GM23338 (cell line): ENCODE results near the gene AK6. TPM values are rescaled to one million over a fixed set of nuclear protein-coding genes. Genes with fewer than 3 reads are reported as not detected.

ENCODE experiments used
- ATAC-seq: fragments of 200-7000 bp; cut with Tn5 transposase; 3 replicates; pipeline ENCODE4 v1.9.1; 2020
- DNase-seq: peaks from one replicate; pipeline ENCODE4 v3.0.0-alpha.2; 2015; ENCODE audit warnings: low spot score
- H2AFZ ChIP-seq: fragments of 200-600 bp; sonication (generic); 2 replicates; pipeline ENCODE4 v1.8.0; 2016; ENCODE audit warnings: antibody characterized with exemption, mild to moderate bottlenecking, moderate library complexity
- H3F3A ChIP-seq: fragments of 200-600 bp; sonication (generic); replicated peaks from 2 replicates; pipeline ENCODE4 v1.8.0; 2017; ENCODE audit warnings: antibody characterized with exemption, mixed run types, low read depth
- H3K27ac ChIP-seq: fragments of 200-600 bp; sonication (generic); 2 replicates; pipeline ENCODE4 v1.6.1; 2016; ENCODE audit warnings: low read depth
- H3K27me3 ChIP-seq: fragments of 200-600 bp; sonication (generic); 2 replicates; pipeline ENCODE4 v1.8.0; 2016; ENCODE audit warnings: mild to moderate bottlenecking, mixed run types, moderate library complexity; ENCODE audit not compliant: insufficient read depth
- H3K36me3 ChIP-seq: fragments of 200-600 bp; sonication (generic); 2 replicates; pipeline ENCODE4 v1.8.0; 2016; ENCODE audit warnings: mild to moderate bottlenecking; ENCODE audit not compliant: insufficient read depth
- H3K4me1 ChIP-seq: fragments of 200-600 bp; sonication (generic); 2 replicates; pipeline ENCODE4 v1.8.0; 2016; ENCODE audit warnings: mild to moderate bottlenecking, moderate library complexity; ENCODE audit not compliant: insufficient read depth
- H3K4me2 ChIP-seq: fragments of 200-600 bp; sonication (generic); 2 replicates; pipeline ENCODE4 v1.7.1; 2017; ENCODE audit warnings: mixed run types
- H3K4me3 ChIP-seq: fragments of 200-600 bp; sonication (generic); 2 replicates; pipeline ENCODE4 v1.6.1; 2016; ENCODE audit warnings: mixed run types
- H3K79me2 ChIP-seq: fragments of 200-600 bp; sonication (generic); replicated peaks from 2 replicates; pipeline ENCODE4 v1.8.0; 2017; ENCODE audit warnings: mild to moderate bottlenecking; ENCODE audit not compliant: insufficient read depth
- H3K9me2 ChIP-seq: fragments of 200-600 bp; sonication (generic); 2 replicates; pipeline ENCODE4 v1.8.0; 2017; ENCODE audit not compliant: insufficient read depth
- H4K20me1 ChIP-seq: fragments of 200-600 bp; sonication (generic); replicated peaks from 2 replicates; pipeline ENCODE4 v1.8.0; 2017; ENCODE audit warnings: mild to moderate bottlenecking; ENCODE audit not compliant: insufficient read depth
- H3K27ac Mint-ChIP-seq: 2 replicates; pipeline ENCODE4 v1.8.0; 2020; ENCODE audit warnings: inconsistent platforms, mild to moderate bottlenecking, moderate library complexity, mixed read lengths
- H3K27me3 Mint-ChIP-seq: 3 replicates; pipeline ENCODE4 v1.8.0; 2022; ENCODE audit warnings: low read depth, mild to moderate bottlenecking, moderate library complexity, mixed read lengths, inconsistent platforms; ENCODE audit not compliant: insufficient read depth, poor library complexity
- H3K36me3 Mint-ChIP-seq: 3 replicates; pipeline ENCODE4 v1.8.0; 2021; ENCODE audit warnings: low read depth, mild to moderate bottlenecking, inconsistent platforms, moderate library complexity, mixed read lengths
- H3K4me1 Mint-ChIP-seq: 3 replicates; pipeline ENCODE4 v1.8.0; 2020; ENCODE audit warnings: mild to moderate bottlenecking, inconsistent platforms, mixed read lengths
- H3K4me3 Mint-ChIP-seq: 3 replicates; pipeline ENCODE4 v1.8.0; 2021; ENCODE audit warnings: moderate library complexity, mild to moderate bottlenecking, inconsistent platforms, mixed read lengths
- H3K9me3 Mint-ChIP-seq: 3 replicates; pipeline ENCODE4 v1.8.0; 2020; ENCODE audit warnings: moderate library complexity, mild to moderate bottlenecking, inconsistent platforms, mixed read lengths
- CREB1 ChIP-seq: fragments of 250-450 bp; sonication (Bioruptor Pico); IDR thresholded peaks from 2 replicates; pipeline ENCODE4 v1.5.0; 2020; ENCODE audit warnings: low read depth, mild to moderate bottlenecking, moderate library complexity
- EZH2 ChIP-seq: fragments of 200-600 bp; sonication (generic); IDR thresholded peaks from one replicate; pipeline ENCODE4 v1.8.0; 2017; ENCODE audit warnings: antibody characterized with exemption, mild to moderate bottlenecking, low read depth; ENCODE audit not compliant: unreplicated experiment
- EZH2phosphoT487 ChIP-seq: fragments of 200-600 bp; sonication (generic); IDR thresholded peaks from one replicate; pipeline ENCODE4 v1.8.1; 2018; ENCODE audit warnings: antibody characterized with exemption; ENCODE audit not compliant: unreplicated experiment
- JUNB ChIP-seq: IDR thresholded peaks from one replicate; pipeline ENCODE4 v1.6.1; 2016; ENCODE audit warnings: antibody characterized with exemption; ENCODE audit not compliant: unreplicated experiment
- NANOG ChIP-seq: IDR thresholded peaks from 2 replicates; pipeline ENCODE4 v1.6.1; 2016; ENCODE audit warnings: antibody characterized with exemption, borderline replicate concordance
- POLR2AphosphoS5 ChIP-seq: IDR thresholded peaks from 2 replicates; pipeline ENCODE4 v1.6.1; 2016; ENCODE audit warnings: antibody characterized with exemption, low read depth
- STAT1 ChIP-seq: IDR thresholded peaks from one replicate; pipeline ENCODE4 v1.6.1; 2016; ENCODE audit warnings: antibody characterized with exemption; ENCODE audit not compliant: unreplicated experiment
- ZNF114 ChIP-seq: fragments of 250-450 bp; sonication (Bioruptor Pico); IDR thresholded peaks from 2 replicates; pipeline ENCODE4 v1.5.0; 2020; ENCODE audit warnings: mild to moderate bottlenecking, moderate library complexity
- ZNF331 ChIP-seq: fragments of 250-450 bp; sonication (Bioruptor Pico); IDR thresholded peaks from 2 replicates; pipeline ENCODE4 v1.5.0; 2020; ENCODE audit warnings: low read depth, mild to moderate bottlenecking, moderate library complexity
- polyA plus RNA-seq: library from polyadenylated mRNA; unstranded; fragments of >200 nt; fragmentation: Nextera tagmentation; extraction: Ambion mirVana; gene quantifications from 2 replicates; pipeline ENCODE4 v1.2.1, GENCODE V29; 2016
- total RNA-seq: library from RNA; depleted of rRNA; stranded (reverse); fragments of >200 nt; shearing (Covaris generic); gene quantifications from 2 replicates; pipeline ENCODE4 v1.2.3, GENCODE V29; 2014
- TF ChIP-seq, protein P1 (sequence below), 2 experiments: fragments of 200-600 bp in 1 of 2; sonication (generic) in 1 of 2; conservative IDR thresholded peaks; 2 replicates each; pipeline versions ENCODE4 v1.5.1 to v1.6.1; 2016 to 2017; ENCODE audit warnings: antibody characterized with exemption in 2 of 2, low read depth in 2 of 2, mild to moderate bottlenecking in 2 of 2, moderate library complexity in 1 of 2
- TF ChIP-seq, protein P2 (sequence below): fragments of 250-450 bp; sonication (Bioruptor Pico); IDR thresholded peaks from 2 replicates; pipeline ENCODE4 v1.5.0; 2020; ENCODE audit warnings: mild to moderate bottlenecking, moderate library complexity
- TF ChIP-seq, protein P3 (sequence below): IDR thresholded peaks from one replicate; pipeline ENCODE4 v1.6.1; 2018; ENCODE audit warnings: antibody characterized with exemption; ENCODE audit not compliant: unreplicated experiment
- TF ChIP-seq, protein P4 (sequence below): IDR thresholded peaks from 2 replicates; pipeline ENCODE4 v1.6.1; 2016; ENCODE audit warnings: antibody characterized with exemption

AK6 gene
- total and polyA plus RNA-seq, 2 experiments from 2014 or later = 37.3 to 260 TPM

DNA sequence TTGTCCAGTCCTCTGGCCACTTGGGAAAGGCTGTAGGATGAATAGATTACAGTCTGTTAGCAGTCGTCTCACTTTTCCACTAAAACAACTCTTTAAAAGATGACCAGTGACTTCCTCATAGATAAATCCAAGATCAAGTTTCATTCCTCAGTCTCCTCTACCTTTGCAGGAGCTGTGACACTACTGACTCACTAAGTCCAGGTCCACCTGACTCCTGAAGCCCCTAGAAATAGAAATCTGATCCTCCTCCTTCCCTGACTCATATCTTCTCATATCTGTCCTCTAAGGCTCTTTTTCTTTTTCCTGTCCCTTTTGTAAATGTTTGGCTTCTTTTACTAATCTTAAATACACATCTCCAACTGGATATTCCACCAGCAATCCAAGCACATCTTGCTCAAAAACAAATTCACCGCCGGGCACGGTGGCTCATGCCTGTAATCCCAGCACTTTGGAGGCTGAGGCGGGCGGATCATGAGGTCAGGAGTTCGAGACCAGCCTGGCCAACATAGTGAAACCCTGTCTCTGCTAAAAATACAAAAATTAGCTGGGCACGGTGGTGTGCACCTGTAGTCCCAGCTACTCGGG, 39.3 kb downstream of the AK6 start:
- no peaks in the 10 kb centered on the region for H3K36me3 ChIP-seq
- no peak overlapping the region for H3K4me3 ChIP-seq
- H3K9me2 ChIP-seq = 0 out of 2 replicates have a peak, but pooled peaks cover 5% of the 10 kb centered on the region
- H3K79me2 ChIP-seq = no peaks in the 10 kb centered on the region
- peaks cover 4% of the 10 kb centered on the region; the same call in 2 of the 3 replicates for H3K9me3 Mint-ChIP-seq
- H3K27me3 ChIP-seq = no peaks in the 10 kb centered on the region
- H3K4me3 Mint-ChIP-seq = no peak overlapping the region
- TF ChIP-seq, protein P1, sequence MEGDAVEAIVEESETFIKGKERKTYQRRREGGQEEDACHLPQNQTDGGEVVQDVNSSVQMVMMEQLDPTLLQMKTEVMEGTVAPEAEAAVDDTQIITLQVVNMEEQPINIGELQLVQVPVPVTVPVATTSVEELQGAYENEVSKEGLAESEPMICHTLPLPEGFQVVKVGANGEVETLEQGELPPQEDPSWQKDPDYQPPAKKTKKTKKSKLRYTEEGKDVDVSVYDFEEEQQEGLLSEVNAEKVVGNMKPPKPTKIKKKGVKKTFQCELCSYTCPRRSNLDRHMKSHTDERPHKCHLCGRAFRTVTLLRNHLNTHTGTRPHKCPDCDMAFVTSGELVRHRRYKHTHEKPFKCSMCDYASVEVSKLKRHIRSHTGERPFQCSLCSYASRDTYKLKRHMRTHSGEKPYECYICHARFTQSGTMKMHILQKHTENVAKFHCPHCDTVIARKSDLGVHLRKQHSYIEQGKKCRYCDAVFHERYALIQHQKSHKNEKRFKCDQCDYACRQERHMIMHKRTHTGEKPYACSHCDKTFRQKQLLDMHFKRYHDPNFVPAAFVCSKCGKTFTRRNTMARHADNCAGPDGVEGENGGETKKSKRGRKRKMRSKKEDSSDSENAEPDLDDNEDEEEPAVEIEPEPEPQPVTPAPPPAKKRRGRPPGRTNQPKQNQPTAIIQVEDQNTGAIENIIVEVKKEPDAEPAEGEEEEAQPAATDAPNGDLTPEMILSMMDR (conservative IDR thresholded peaks at IDR 0.05; ENCODE audit: low read depth in 2 of 2) = no peak
- TF ChIP-seq STAT1 (no peak), JUNB (no peak), EZH2phosphoT487 (no peak), ZNF114 (CRISPR knock-in tag) (no peak), EZH2 (no peak), NANOG (no peak), CREB1 (CRISPR knock-in tag) (no peak), ZNF331 (CRISPR knock-in tag) (no peak), POLR2AphosphoS5 (no peak)
- TF ChIP-seq, protein P2, sequence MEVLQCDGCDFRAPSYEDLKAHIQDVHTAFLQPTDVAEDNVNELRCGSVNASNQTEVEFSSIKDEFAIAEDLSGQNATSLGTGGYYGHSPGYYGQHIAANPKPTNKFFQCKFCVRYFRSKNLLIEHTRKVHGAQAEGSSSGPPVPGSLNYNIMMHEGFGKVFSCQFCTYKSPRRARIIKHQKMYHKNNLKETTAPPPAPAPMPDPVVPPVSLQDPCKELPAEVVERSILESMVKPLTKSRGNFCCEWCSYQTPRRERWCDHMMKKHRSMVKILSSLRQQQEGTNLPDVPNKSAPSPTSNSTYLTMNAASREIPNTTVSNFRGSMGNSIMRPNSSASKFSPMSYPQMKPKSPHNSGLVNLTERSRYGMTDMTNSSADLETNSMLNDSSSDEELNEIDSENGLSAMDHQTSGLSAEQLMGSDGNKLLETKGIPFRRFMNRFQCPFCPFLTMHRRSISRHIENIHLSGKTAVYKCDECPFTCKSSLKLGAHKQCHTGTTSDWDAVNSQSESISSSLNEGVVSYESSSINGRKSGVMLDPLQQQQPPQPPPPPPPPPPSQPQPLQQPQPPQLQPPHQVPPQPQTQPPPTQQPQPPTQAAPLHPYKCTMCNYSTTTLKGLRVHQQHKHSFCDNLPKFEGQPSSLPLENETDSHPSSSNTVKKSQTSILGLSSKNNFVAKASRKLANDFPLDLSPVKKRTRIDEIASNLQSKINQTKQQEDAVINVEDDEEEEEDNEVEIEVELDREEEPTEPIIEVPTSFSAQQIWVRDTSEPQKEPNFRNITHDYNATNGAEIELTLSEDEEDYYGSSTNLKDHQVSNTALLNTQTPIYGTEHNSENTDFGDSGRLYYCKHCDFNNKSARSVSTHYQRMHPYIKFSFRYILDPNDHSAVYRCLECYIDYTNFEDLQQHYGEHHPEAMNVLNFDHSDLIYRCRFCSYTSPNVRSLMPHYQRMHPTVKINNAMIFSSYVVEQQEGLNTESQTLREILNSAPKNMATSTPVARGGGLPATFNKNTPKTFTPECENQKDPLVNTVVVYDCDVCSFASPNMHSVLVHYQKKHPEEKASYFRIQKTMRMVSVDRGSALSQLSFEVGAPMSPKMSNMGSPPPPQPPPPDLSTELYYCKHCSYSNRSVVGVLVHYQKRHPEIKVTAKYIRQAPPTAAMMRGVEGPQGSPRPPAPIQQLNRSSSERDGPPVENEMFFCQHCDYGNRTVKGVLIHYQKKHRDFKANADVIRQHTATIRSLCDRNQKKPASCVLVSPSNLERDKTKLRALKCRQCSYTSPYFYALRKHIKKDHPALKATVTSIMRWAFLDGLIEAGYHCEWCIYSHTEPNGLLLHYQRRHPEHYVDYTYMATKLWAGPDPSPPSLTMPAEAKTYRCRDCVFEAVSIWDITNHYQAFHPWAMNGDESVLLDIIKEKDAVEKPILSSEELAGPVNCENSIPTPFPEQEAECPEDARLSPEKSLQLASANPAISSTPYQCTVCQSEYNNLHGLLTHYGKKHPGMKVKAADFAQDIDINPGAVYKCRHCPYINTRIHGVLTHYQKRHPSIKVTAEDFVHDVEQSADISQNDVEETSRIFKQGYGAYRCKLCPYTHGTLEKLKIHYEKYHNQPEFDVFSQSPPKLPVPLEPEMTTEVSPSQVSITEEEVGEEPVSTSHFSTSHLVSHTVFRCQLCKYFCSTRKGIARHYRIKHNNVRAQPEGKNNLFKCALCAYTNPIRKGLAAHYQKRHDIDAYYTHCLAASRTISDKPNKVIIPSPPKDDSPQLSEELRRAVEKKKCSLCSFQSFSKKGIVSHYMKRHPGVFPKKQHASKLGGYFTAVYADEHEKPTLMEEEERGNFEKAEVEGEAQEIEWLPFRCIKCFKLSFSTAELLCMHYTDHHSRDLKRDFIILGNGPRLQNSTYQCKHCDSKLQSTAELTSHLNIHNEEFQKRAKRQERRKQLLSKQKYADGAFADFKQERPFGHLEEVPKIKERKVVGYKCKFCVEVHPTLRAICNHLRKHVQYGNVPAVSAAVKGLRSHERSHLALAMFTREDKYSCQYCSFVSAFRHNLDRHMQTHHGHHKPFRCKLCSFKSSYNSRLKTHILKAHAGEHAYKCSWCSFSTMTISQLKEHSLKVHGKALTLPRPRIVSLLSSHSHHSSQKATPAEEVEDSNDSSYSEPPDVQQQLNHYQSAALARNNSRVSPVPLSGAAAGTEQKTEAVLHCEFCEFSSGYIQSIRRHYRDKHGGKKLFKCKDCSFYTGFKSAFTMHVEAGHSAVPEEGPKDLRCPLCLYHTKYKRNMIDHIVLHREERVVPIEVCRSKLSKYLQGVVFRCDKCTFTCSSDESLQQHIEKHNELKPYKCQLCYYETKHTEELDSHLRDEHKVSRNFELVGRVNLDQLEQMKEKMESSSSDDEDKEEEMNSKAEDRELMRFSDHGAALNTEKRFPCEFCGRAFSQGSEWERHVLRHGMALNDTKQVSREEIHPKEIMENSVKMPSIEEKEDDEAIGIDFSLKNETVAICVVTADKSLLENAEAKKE (CRISPR knock-in tag) = no peak
- TF ChIP-seq, protein P3, sequence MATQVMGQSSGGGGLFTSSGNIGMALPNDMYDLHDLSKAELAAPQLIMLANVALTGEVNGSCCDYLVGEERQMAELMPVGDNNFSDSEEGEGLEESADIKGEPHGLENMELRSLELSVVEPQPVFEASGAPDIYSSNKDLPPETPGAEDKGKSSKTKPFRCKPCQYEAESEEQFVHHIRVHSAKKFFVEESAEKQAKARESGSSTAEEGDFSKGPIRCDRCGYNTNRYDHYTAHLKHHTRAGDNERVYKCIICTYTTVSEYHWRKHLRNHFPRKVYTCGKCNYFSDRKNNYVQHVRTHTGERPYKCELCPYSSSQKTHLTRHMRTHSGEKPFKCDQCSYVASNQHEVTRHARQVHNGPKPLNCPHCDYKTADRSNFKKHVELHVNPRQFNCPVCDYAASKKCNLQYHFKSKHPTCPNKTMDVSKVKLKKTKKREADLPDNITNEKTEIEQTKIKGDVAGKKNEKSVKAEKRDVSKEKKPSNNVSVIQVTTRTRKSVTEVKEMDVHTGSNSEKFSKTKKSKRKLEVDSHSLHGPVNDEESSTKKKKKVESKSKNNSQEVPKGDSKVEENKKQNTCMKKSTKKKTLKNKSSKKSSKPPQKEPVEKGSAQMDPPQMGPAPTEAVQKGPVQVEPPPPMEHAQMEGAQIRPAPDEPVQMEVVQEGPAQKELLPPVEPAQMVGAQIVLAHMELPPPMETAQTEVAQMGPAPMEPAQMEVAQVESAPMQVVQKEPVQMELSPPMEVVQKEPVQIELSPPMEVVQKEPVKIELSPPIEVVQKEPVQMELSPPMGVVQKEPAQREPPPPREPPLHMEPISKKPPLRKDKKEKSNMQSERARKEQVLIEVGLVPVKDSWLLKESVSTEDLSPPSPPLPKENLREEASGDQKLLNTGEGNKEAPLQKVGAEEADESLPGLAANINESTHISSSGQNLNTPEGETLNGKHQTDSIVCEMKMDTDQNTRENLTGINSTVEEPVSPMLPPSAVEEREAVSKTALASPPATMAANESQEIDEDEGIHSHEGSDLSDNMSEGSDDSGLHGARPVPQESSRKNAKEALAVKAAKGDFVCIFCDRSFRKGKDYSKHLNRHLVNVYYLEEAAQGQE = no peak
- TF ChIP-seq, protein P4, sequence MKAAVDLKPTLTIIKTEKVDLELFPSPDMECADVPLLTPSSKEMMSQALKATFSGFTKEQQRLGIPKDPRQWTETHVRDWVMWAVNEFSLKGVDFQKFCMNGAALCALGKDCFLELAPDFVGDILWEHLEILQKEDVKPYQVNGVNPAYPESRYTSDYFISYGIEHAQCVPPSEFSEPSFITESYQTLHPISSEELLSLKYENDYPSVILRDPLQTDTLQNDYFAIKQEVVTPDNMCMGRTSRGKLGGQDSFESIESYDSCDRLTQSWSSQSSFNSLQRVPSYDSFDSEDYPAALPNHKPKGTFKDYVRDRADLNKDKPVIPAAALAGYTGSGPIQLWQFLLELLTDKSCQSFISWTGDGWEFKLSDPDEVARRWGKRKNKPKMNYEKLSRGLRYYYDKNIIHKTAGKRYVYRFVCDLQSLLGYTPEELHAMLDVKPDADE = no peak
- H3F3A ChIP-seq = no peaks in the 10 kb centered on the region
- H3K4me1 ChIP-seq = peaks cover 4% of the 10 kb centered on the region; the same call in 1 of the 2 replicates
- no peak overlapping the region for H3K27ac ChIP-seq
- H4K20me1 ChIP-seq = no peaks in the 10 kb centered on the region
- H3K4me2 ChIP-seq = no peak overlapping the region
- H3K27me3 Mint-ChIP-seq = peaks cover 6% of the 10 kb centered on the region
- no peak overlapping the region for H3K27ac Mint-ChIP-seq
- ATAC-seq (no peak), DNase-seq (no peak)
- peaks cover 3% of the 10 kb centered on the region; the same call in 1 of the 3 replicates for H3K36me3 Mint-ChIP-seq
- H2AFZ ChIP-seq = no peak overlapping the region; the same call in 1 of the 2 replicates
- peaks cover 11% of the 10 kb centered on the region; the same call in 2 of the 3 replicates for H3K4me1 Mint-ChIP-seq
